GM23338 (cell line): Measurements from ENCODE around the gene ODAD3. TPM values are rescaled to one million over a fixed set of nuclear protein-coding genes. Genes with fewer than 3 reads are reported as not detected.

Experiments used
- ATAC-seq: fragments of 200-7000 bp; cut with Tn5 transposase; 3 replicates; pipeline ENCODE4 v1.9.1; 2020
- DNase-seq: peaks from one replicate; pipeline ENCODE4 v3.0.0-alpha.2; 2015; ENCODE audit warnings: low spot score
- H2AFZ ChIP-seq: fragments of 200-600 bp; sonication (generic); 2 replicates; pipeline ENCODE4 v1.8.0; 2016; ENCODE audit warnings: antibody characterized with exemption, mild to moderate bottlenecking, moderate library complexity
- H3F3A ChIP-seq: fragments of 200-600 bp; sonication (generic); replicated peaks from 2 replicates; pipeline ENCODE4 v1.8.0; 2017; ENCODE audit warnings: antibody characterized with exemption, mixed run types, low read depth
- H3K27ac ChIP-seq: fragments of 200-600 bp; sonication (generic); 2 replicates; pipeline ENCODE4 v1.6.1; 2016; ENCODE audit warnings: low read depth
- H3K27me3 ChIP-seq: fragments of 200-600 bp; sonication (generic); 2 replicates; pipeline ENCODE4 v1.8.0; 2016; ENCODE audit warnings: mild to moderate bottlenecking, mixed run types, moderate library complexity; ENCODE audit not compliant: insufficient read depth
- H3K36me3 ChIP-seq: fragments of 200-600 bp; sonication (generic); 2 replicates; pipeline ENCODE4 v1.8.0; 2016; ENCODE audit warnings: mild to moderate bottlenecking; ENCODE audit not compliant: insufficient read depth
- H3K4me1 ChIP-seq: fragments of 200-600 bp; sonication (generic); 2 replicates; pipeline ENCODE4 v1.8.0; 2016; ENCODE audit warnings: mild to moderate bottlenecking, moderate library complexity; ENCODE audit not compliant: insufficient read depth
- H3K4me2 ChIP-seq: fragments of 200-600 bp; sonication (generic); 2 replicates; pipeline ENCODE4 v1.7.1; 2017; ENCODE audit warnings: mixed run types
- H3K4me3 ChIP-seq: fragments of 200-600 bp; sonication (generic); 2 replicates; pipeline ENCODE4 v1.6.1; 2016; ENCODE audit warnings: mixed run types
- H3K79me2 ChIP-seq: fragments of 200-600 bp; sonication (generic); replicated peaks from 2 replicates; pipeline ENCODE4 v1.8.0; 2017; ENCODE audit warnings: mild to moderate bottlenecking; ENCODE audit not compliant: insufficient read depth
- H3K9me2 ChIP-seq: fragments of 200-600 bp; sonication (generic); 2 replicates; pipeline ENCODE4 v1.8.0; 2017; ENCODE audit not compliant: insufficient read depth
- H4K20me1 ChIP-seq: fragments of 200-600 bp; sonication (generic); replicated peaks from 2 replicates; pipeline ENCODE4 v1.8.0; 2017; ENCODE audit warnings: mild to moderate bottlenecking; ENCODE audit not compliant: insufficient read depth
- H3K27ac Mint-ChIP-seq: 2 replicates; pipeline ENCODE4 v1.8.0; 2020; ENCODE audit warnings: inconsistent platforms, mild to moderate bottlenecking, moderate library complexity, mixed read lengths
- H3K27me3 Mint-ChIP-seq: 3 replicates; pipeline ENCODE4 v1.8.0; 2022; ENCODE audit warnings: low read depth, mild to moderate bottlenecking, moderate library complexity, mixed read lengths, inconsistent platforms; ENCODE audit not compliant: insufficient read depth, poor library complexity
- H3K36me3 Mint-ChIP-seq: 3 replicates; pipeline ENCODE4 v1.8.0; 2021; ENCODE audit warnings: low read depth, mild to moderate bottlenecking, inconsistent platforms, moderate library complexity, mixed read lengths
- H3K4me1 Mint-ChIP-seq: 3 replicates; pipeline ENCODE4 v1.8.0; 2020; ENCODE audit warnings: mild to moderate bottlenecking, inconsistent platforms, mixed read lengths
- H3K4me3 Mint-ChIP-seq: 3 replicates; pipeline ENCODE4 v1.8.0; 2021; ENCODE audit warnings: moderate library complexity, mild to moderate bottlenecking, inconsistent platforms, mixed read lengths
- H3K9me3 Mint-ChIP-seq: 3 replicates; pipeline ENCODE4 v1.8.0; 2020; ENCODE audit warnings: moderate library complexity, mild to moderate bottlenecking, inconsistent platforms, mixed read lengths
- CREB1 ChIP-seq: fragments of 250-450 bp; sonication (Bioruptor Pico); IDR thresholded peaks from 2 replicates; pipeline ENCODE4 v1.5.0; 2020; ENCODE audit warnings: low read depth, mild to moderate bottlenecking, moderate library complexity
- ETS1 ChIP-seq: IDR thresholded peaks from 2 replicates; pipeline ENCODE4 v1.6.1; 2016; ENCODE audit warnings: antibody characterized with exemption
- EZH2phosphoT487 ChIP-seq: fragments of 200-600 bp; sonication (generic); IDR thresholded peaks from one replicate; pipeline ENCODE4 v1.8.1; 2018; ENCODE audit warnings: antibody characterized with exemption; ENCODE audit not compliant: unreplicated experiment
- STAT1 ChIP-seq: IDR thresholded peaks from one replicate; pipeline ENCODE4 v1.6.1; 2016; ENCODE audit warnings: antibody characterized with exemption; ENCODE audit not compliant: unreplicated experiment
- ZNF114 ChIP-seq: fragments of 250-450 bp; sonication (Bioruptor Pico); IDR thresholded peaks from 2 replicates; pipeline ENCODE4 v1.5.0; 2020; ENCODE audit warnings: mild to moderate bottlenecking, moderate library complexity
- ZNF331 ChIP-seq: fragments of 250-450 bp; sonication (Bioruptor Pico); IDR thresholded peaks from 2 replicates; pipeline ENCODE4 v1.5.0; 2020; ENCODE audit warnings: low read depth, mild to moderate bottlenecking, moderate library complexity
- polyA plus RNA-seq: library from polyadenylated mRNA; unstranded; fragments of >200 nt; fragmentation: Nextera tagmentation; extraction: Ambion mirVana; gene quantifications from 2 replicates; pipeline ENCODE4 v1.2.1, GENCODE V29; 2016
- total RNA-seq: library from RNA; depleted of rRNA; stranded (reverse); fragments of >200 nt; shearing (Covaris generic); gene quantifications from 2 replicates; pipeline ENCODE4 v1.2.3, GENCODE V29; 2014
- TF ChIP-seq, protein P1 (sequence below), 2 experiments: fragments of 200-600 bp in 1 of 2; sonication (generic) in 1 of 2; conservative IDR thresholded peaks; 2 replicates each; pipeline versions ENCODE4 v1.5.1 to v1.6.1; 2016 to 2017; ENCODE audit warnings: antibody characterized with exemption in 2 of 2, low read depth in 2 of 2, mild to moderate bottlenecking in 2 of 2, moderate library complexity in 1 of 2
- TF ChIP-seq, protein P2 (sequence below): IDR thresholded peaks from one replicate; pipeline ENCODE4 v1.6.1; 2018; ENCODE audit warnings: antibody characterized with exemption; ENCODE audit not compliant: unreplicated experiment

Gene ODAD3
- total and polyA plus RNA-seq, 2 experiments from 2014 or later, result 1.5 to 6.1 TPM

DNA sequence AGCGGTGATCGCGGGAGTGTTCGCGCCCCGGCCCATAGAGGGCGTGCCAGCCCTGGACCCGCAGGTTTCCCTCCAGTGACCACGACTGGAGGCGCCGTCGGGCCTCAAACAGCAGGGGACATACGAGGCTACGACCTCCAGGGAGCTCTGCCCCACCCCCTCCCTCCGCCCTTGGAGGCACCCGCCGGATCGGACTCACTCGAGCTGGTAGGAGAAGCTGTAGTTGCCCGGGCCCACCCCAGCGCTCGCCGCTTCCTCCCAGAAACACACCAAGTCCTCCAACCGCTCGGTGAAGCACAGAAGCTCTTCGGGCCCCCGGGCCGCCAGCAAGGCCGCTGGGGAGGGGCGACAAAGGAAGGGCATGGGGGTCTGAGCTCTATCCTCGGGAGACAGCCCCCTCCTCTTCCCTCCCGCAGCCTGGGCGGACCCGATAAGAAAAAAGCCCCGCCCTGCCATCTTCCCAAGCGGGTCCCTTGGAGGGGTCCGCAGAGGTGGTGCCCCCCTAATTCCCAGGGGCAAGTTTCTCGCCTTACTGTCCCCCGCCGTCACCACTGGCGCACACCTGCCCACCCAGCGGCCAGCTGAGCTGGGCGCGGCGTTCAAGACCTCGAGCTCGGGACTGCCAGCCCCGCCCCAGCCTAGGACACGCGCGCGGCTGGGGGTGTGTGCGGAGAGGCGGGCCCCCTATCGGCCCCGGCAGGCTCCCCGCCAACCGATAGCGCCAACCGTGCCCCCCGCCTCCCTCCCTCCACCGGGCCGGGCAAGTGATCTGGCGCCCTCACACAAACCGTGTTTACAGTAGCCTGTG, 51.8 kb downstream of the ODAD3 start (continued):
- TF ChIP-seq, protein P1, sequence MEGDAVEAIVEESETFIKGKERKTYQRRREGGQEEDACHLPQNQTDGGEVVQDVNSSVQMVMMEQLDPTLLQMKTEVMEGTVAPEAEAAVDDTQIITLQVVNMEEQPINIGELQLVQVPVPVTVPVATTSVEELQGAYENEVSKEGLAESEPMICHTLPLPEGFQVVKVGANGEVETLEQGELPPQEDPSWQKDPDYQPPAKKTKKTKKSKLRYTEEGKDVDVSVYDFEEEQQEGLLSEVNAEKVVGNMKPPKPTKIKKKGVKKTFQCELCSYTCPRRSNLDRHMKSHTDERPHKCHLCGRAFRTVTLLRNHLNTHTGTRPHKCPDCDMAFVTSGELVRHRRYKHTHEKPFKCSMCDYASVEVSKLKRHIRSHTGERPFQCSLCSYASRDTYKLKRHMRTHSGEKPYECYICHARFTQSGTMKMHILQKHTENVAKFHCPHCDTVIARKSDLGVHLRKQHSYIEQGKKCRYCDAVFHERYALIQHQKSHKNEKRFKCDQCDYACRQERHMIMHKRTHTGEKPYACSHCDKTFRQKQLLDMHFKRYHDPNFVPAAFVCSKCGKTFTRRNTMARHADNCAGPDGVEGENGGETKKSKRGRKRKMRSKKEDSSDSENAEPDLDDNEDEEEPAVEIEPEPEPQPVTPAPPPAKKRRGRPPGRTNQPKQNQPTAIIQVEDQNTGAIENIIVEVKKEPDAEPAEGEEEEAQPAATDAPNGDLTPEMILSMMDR (conservative IDR thresholded peaks at IDR 0.05; ENCODE audit: low read depth in 2 of 2), result peak; percentile 81 to 91
- TF ChIP-seq ETS1 (no peak), CREB1 (CRISPR knock-in tag) (peak; percentile 75), ZNF114 (0 out of 2 replicates have a peak, but pooled peaks have one; percentile 70), STAT1 (no peak), ZNF331 (CRISPR knock-in tag) (peak; percentile 49; the same call in 1 of the 2 replicates)
- TF ChIP-seq, protein P2, sequence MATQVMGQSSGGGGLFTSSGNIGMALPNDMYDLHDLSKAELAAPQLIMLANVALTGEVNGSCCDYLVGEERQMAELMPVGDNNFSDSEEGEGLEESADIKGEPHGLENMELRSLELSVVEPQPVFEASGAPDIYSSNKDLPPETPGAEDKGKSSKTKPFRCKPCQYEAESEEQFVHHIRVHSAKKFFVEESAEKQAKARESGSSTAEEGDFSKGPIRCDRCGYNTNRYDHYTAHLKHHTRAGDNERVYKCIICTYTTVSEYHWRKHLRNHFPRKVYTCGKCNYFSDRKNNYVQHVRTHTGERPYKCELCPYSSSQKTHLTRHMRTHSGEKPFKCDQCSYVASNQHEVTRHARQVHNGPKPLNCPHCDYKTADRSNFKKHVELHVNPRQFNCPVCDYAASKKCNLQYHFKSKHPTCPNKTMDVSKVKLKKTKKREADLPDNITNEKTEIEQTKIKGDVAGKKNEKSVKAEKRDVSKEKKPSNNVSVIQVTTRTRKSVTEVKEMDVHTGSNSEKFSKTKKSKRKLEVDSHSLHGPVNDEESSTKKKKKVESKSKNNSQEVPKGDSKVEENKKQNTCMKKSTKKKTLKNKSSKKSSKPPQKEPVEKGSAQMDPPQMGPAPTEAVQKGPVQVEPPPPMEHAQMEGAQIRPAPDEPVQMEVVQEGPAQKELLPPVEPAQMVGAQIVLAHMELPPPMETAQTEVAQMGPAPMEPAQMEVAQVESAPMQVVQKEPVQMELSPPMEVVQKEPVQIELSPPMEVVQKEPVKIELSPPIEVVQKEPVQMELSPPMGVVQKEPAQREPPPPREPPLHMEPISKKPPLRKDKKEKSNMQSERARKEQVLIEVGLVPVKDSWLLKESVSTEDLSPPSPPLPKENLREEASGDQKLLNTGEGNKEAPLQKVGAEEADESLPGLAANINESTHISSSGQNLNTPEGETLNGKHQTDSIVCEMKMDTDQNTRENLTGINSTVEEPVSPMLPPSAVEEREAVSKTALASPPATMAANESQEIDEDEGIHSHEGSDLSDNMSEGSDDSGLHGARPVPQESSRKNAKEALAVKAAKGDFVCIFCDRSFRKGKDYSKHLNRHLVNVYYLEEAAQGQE, result no peak

DNA sequence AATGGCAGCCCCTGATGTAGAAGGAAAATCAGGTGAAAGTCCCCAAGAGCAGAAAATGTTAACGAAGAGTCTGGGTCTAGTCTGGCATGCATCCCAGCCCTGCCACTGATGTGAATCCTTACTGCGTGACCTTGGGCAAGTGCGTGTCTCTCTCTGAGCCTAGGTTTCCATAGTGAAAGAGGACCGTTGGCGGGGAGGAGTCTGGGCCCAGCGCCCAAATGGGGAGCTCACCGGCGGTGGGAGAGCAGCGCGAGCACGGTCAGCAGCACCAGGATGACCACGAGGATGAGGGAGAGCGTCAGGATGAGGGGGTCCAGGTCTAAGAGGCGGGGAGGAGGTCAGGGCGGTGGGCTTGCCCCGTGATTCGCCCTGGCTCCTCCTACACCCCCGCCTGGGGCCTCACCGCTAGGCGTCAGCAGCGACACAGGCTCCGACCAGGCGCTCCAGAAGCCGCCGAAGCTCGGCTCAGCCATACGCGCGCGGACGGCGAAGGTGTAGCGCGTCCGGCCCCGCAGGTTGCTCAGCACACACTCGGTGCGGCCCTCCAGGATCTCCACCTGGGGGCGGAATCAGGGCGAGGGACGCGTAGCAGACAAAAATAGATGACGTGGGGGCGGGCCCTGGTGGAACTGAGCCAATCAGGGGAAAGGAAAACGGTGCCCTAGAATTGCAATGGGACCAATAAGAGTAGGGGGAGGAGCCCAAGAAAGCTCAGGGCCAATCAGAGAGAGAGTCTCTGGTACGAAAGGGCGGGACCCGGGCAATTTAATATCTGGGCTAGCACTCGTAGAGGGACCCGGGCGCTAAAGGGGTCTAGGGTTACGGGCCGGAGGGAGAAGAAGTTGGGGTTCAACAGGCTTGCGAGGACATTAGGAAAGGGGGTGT, 54.0 kb downstream of the ODAD3 start:
- peak overlapping the region; percentile 58 for H3K4me3 ChIP-seq
- peak overlapping the region; percentile 96 for H3K27ac ChIP-seq
- DNase-seq (peak; percentile 100), ATAC-seq (peak; percentile 68)
- Mint-ChIP-seq H3K9me3 (peaks cover 3% of the 10 kb centered on the region; the same call in 1 of the 3 replicates), H3K4me3 (peak overlapping the region; percentile 94), H3K36me3 (peaks cover 9% of the 10 kb centered on the region; the same call in 2 of the 3 replicates), H3K4me1 (peaks cover 25% of the 10 kb centered on the region), H3K27me3 (peaks cover 13% of the 10 kb centered on the region), H3K27ac (peak overlapping the region; percentile 99)
- no peaks in the 10 kb centered on the region for H3K36me3 ChIP-seq
- H3K4me2 ChIP-seq, result peak overlapping the region; percentile 92
- peaks cover 19% of the 10 kb centered on the region for H3F3A ChIP-seq
- H4K20me1 ChIP-seq, result no peaks in the 10 kb centered on the region
- H3K4me1 ChIP-seq, result peaks cover 6% of the 10 kb centered on the region
- peak overlapping the region; percentile 74 for H2AFZ ChIP-seq
- no peaks in the 10 kb centered on the region for H3K27me3 ChIP-seq
- no peaks in the 10 kb centered on the region for H3K9me2 ChIP-seq
- H3K79me2 ChIP-seq, result peaks cover 7% of the 10 kb centered on the region; the same call in 1 of the 2 replicates
- no peak for TF ChIP-seq EZH2phosphoT487
- TF ChIP-seq, protein P2, result peak; percentile 30
